HCT116 (cell line): ENCODE data around the gene HDAC8. TPM values are rescaled to one million over a fixed set of nuclear protein-coding genes. Genes with fewer than 3 reads are reported as not detected.

Experiments used
- ATAC-seq: fragments of 200-7000 bp; cut with Tn5 transposase; 2 replicates; pipeline ENCODE4 v1.9.1; 2020; ENCODE audit warnings: mild to moderate bottlenecking, moderate library complexity
- BruUV-seq: library from RNA; stranded (reverse); fragments of 400-500 nt; replicated peaks from 2 replicates; lab custom pipeline; 2021; lab: Mats Ljungman, UMichigan
- CTCF ChIA-PET: fragments of 300-600 bp; sonication (Branson Sonifier 250); formaldehyde crosslinking; loops from one replicate; lab custom pipeline; 2021; ENCODE audit warnings: antibody characterized with exemption; lab: Charles Lee
- POLR2A ChIA-PET: fragments of 300-600, 350-600 bp; sonication (Branson Sonifier 250); formaldehyde crosslinking; loops from one replicate; lab custom pipeline; 2021; ENCODE audit warnings: antibody characterized with exemption; lab: Charles Lee
- RAD21 ChIA-PET, 2 experiments: fragments of 300-600 bp; sonication (Branson Sonifier 250); formaldehyde crosslinking; loops; one replicate each; lab custom pipeline; 2023; ENCODE audit warnings: low total read pairs in 2 of 2; ENCODE audit not compliant: uncharacterized antibody in 2 of 2, unreplicated experiment in 2 of 2, low non-redundant PET in 1 of 2; lab: Charles Lee
- DNase-seq: peaks from one replicate; pipeline ENCODE4 v3.0.0-alpha.2; 2010; ENCODE audit warnings: low read depth, low spot score
- H2AFZ ChIP-seq: fragments of 200-600 bp; shearing (Covaris generic), sonication (generic); 2 replicates; pipeline ENCODE4 v1.6.1; 2017; ENCODE audit warnings: low read depth, mixed run types, mixed read lengths, antibody characterized with exemption, low read length; ENCODE audit not compliant: poor library complexity, severe bottlenecking
- H3K27ac ChIP-seq: 2 replicates; pipeline ENCODE4 v1.5.1; 2012; ENCODE audit warnings: low read depth, low read length
- H3K27me3 ChIP-seq: fragments of 200-600 bp; sonication (generic); 2 replicates; pipeline ENCODE4 v1.6.1; 2016; ENCODE audit warnings: mixed run types, low read length, mixed read lengths; ENCODE audit not compliant: insufficient read depth
- H3K36me3 ChIP-seq, 2 experiments: fragments of 200-500 bp in 1 of 2; fragments of 200-600 bp in 1 of 2; sonication (Bioruptor generic) in 1 of 2; sonication (generic) in 1 of 2; 2 replicates each; pipeline versions ENCODE4 v1.5.1 to v1.6.1; 2014 to 2016; ENCODE audit warnings: low read length in 2 of 2, inconsistent platforms in 1 of 2, mixed read lengths in 1 of 2, mixed run types in 1 of 2; ENCODE audit not compliant: insufficient read depth in 2 of 2, control insufficient read depth in 1 of 2
- H3K4me1 ChIP-seq, 2 experiments: fragments of 200-600 bp in 1 of 2; sonication (generic) in 1 of 2; 2 replicates each; pipeline versions ENCODE4 v1.5.1 to v1.6.1; 2012 to 2017; ENCODE audit warnings: low read length in 2 of 2, inconsistent platforms in 1 of 2, mild to moderate bottlenecking in 1 of 2, mixed read lengths in 1 of 2, mixed run types in 1 of 2, moderate library complexity in 1 of 2; ENCODE audit not compliant: insufficient read depth in 2 of 2, control insufficient read depth in 1 of 2
- H3K4me2 ChIP-seq: fragments of 200-600 bp; sonication (generic); 2 replicates; pipeline ENCODE4 v1.6.1; 2017; ENCODE audit warnings: mixed run types, low read length, mixed read lengths
- H3K4me3 ChIP-seq, 2 experiments: fragments of 200-600 bp in 1 of 2; sonication (generic) in 1 of 2; replicated peaks in 1 of 2; 2 replicates each; pipeline ENCODE4 v1.5.1; 2011 to 2016; ENCODE audit warnings: low read length in 2 of 2, control low read depth in 1 of 2, low read depth in 1 of 2, mild to moderate bottlenecking in 1 of 2, mixed read lengths in 1 of 2, mixed run types in 1 of 2
- H3K79me2 ChIP-seq: fragments of 200-600 bp; sonication (generic); 2 replicates; pipeline ENCODE4 v1.6.1; 2017; ENCODE audit warnings: mild to moderate bottlenecking, mixed run types, low read length, moderate library complexity, mixed read lengths; ENCODE audit not compliant: insufficient read depth
- H3K9ac ChIP-seq: fragments of 200-600 bp; sonication (generic); 2 replicates; pipeline ENCODE4 v1.6.1; 2016; ENCODE audit warnings: low read length, mixed read lengths
- H3K9me2 ChIP-seq: fragments of 200-600 bp; sonication (generic), shearing (Covaris generic); 2 replicates; pipeline ENCODE4 v1.6.1; 2017; ENCODE audit warnings: mixed run types, mild to moderate bottlenecking, moderate library complexity; ENCODE audit not compliant: insufficient read depth
- H3K9me3 ChIP-seq, 2 experiments: fragments of 200-500 bp in 1 of 2; fragments of 200-600 bp in 1 of 2; sonication (Bioruptor generic) in 1 of 2; sonication (generic) in 1 of 2; 2 replicates each; pipeline ENCODE4 v1.6.1; 2014 to 2017; ENCODE audit warnings: low read length in 2 of 2, mixed read lengths in 2 of 2, inconsistent platforms in 1 of 2, low read depth in 1 of 2, mild to moderate bottlenecking in 1 of 2, mixed run types in 1 of 2, moderate library complexity in 1 of 2; ENCODE audit not compliant: control insufficient read depth in 1 of 2, insufficient read depth in 1 of 2
- H4K20me1 ChIP-seq: fragments of 200-600 bp; sonication (generic), shearing (Covaris generic); 2 replicates; pipeline ENCODE4 v1.6.1; 2017; ENCODE audit warnings: mixed run types, mild to moderate bottlenecking, moderate library complexity; ENCODE audit not compliant: insufficient read depth
- CBX3 ChIP-seq: IDR thresholded peaks from 2 replicates; pipeline ENCODE4 v1.6.1; 2012; ENCODE audit warnings: low read depth
- CEBPB ChIP-seq: IDR thresholded peaks from 2 replicates; pipeline ENCODE4 v1.6.1; 2012; ENCODE audit warnings: low read depth
- EGR1 ChIP-seq: IDR thresholded peaks from 2 replicates; pipeline ENCODE4 v1.6.1; 2012; ENCODE audit warnings: low read depth
- ELF1 ChIP-seq: IDR thresholded peaks from 2 replicates; pipeline ENCODE4 v1.6.1; 2012; ENCODE audit warnings: low read depth, borderline replicate concordance
- EZH2 ChIP-seq: fragments of 200-600 bp; sonication (generic); IDR thresholded peaks from 2 replicates; pipeline ENCODE4 v1.6.1; 2017; ENCODE audit warnings: antibody characterized with exemption, mixed run types
- JUND ChIP-seq: IDR thresholded peaks from 2 replicates; pipeline ENCODE4 v1.6.1; 2012
- POLR2AphosphoS5 ChIP-seq: IDR thresholded peaks from 2 replicates; pipeline ENCODE4 v1.6.1; 2011; ENCODE audit warnings: mild to moderate bottlenecking, low read depth, low read length, moderate library complexity
- SRF ChIP-seq: IDR thresholded peaks from 2 replicates; pipeline ENCODE4 v1.6.1; 2012; ENCODE audit warnings: low read depth
- intact Hi-C: fragments of 100-400 bp; cut with micrococcal nuclease; formaldehyde crosslinking; loops from 2 replicates; pipeline ENCODE4 v1.10.0; 2022
- total RNA-seq: library from RNA; stranded (reverse); gene quantifications from one replicate; pipeline ENCODE4 v1.2.1, GENCODE V29; 2021; ENCODE audit not compliant: unreplicated experiment
- TF ChIP-seq, protein P1 (sequence below): IDR thresholded peaks from 2 replicates; pipeline ENCODE4 v1.6.1; 2012
- TF ChIP-seq, protein P2 (sequence below): IDR thresholded peaks from 2 replicates; pipeline ENCODE4 v1.6.1; 2012
- TF ChIP-seq, protein P3 (sequence below): IDR thresholded peaks from 2 replicates; pipeline ENCODE4 v1.6.1; 2012; ENCODE audit warnings: low read depth

The HDAC8 gene
- total RNA-seq, 1 experiment from 2014 or later: 24.1 TPM

- no peaks in the 10 kb centered on the region for H3K9me2 ChIP-seq
- DNase-seq: no peak
- no peak overlapping the region for H3K4me3 ChIP-seq
- H3K9me3 ChIP-seq: no peaks in the 10 kb centered on the region
- no peak overlapping the region for H2AFZ ChIP-seq
- intact Hi-C loops: no loop called here
- no peak overlapping the region for H3K9ac ChIP-seq
- H3K4me2 ChIP-seq: no peak overlapping the region
- H3K79me2 ChIP-seq: no peaks in the 10 kb centered on the region
- TF ChIP-seq POLR2AphosphoS5 (no peak), EZH2 (no peak), JUND (no peak), CBX3 (no peak), EGR1 (no peak), CEBPB (no peak), SRF (no peak), ELF1 (no peak)
- TF ChIP-seq, protein P1, sequence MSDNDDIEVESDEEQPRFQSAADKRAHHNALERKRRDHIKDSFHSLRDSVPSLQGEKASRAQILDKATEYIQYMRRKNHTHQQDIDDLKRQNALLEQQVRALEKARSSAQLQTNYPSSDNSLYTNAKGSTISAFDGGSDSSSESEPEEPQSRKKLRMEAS: no peak
- TF ChIP-seq, protein P2, sequence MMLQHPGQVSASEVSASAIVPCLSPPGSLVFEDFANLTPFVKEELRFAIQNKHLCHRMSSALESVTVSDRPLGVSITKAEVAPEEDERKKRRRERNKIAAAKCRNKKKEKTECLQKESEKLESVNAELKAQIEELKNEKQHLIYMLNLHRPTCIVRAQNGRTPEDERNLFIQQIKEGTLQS: no peak
- TF ChIP-seq, protein P3, sequence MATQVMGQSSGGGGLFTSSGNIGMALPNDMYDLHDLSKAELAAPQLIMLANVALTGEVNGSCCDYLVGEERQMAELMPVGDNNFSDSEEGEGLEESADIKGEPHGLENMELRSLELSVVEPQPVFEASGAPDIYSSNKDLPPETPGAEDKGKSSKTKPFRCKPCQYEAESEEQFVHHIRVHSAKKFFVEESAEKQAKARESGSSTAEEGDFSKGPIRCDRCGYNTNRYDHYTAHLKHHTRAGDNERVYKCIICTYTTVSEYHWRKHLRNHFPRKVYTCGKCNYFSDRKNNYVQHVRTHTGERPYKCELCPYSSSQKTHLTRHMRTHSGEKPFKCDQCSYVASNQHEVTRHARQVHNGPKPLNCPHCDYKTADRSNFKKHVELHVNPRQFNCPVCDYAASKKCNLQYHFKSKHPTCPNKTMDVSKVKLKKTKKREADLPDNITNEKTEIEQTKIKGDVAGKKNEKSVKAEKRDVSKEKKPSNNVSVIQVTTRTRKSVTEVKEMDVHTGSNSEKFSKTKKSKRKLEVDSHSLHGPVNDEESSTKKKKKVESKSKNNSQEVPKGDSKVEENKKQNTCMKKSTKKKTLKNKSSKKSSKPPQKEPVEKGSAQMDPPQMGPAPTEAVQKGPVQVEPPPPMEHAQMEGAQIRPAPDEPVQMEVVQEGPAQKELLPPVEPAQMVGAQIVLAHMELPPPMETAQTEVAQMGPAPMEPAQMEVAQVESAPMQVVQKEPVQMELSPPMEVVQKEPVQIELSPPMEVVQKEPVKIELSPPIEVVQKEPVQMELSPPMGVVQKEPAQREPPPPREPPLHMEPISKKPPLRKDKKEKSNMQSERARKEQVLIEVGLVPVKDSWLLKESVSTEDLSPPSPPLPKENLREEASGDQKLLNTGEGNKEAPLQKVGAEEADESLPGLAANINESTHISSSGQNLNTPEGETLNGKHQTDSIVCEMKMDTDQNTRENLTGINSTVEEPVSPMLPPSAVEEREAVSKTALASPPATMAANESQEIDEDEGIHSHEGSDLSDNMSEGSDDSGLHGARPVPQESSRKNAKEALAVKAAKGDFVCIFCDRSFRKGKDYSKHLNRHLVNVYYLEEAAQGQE: no peak
- RAD21 ChIA-PET: no interaction called here
- H3K4me1 ChIP-seq: no peaks in the 10 kb centered on the region
- POLR2A ChIA-PET: no interaction called here
- no peaks in the 10 kb centered on the region for H3K27me3 ChIP-seq
- ATAC-seq: no peak
- no TSS peak for BruUV-seq
- H3K36me3 ChIP-seq: no peaks in the 10 kb centered on the region
- CTCF ChIA-PET: no interaction called here
- no peak overlapping the region for H3K27ac ChIP-seq
- H4K20me1 ChIP-seq: no peaks in the 10 kb centered on the region
Measured at GRCh38 chrX:72317139-72317538, 255.5 kb downstream of the HDAC8 start.
